Medulla oblongata (tissue), 1 donor: ENCODE measurements around the gene MT1F.

ENCODE experiments used
- DNase-seq: peaks from one replicate; pipeline ENCODE4 v3.0.0-alpha.2; 2015; ENCODE audit errors: extremely low spot score

The MT1F gene

GRCh38 chr16:56625943-56626654 is 31.7 kb upstream of the MT1F start:
- peak; percentile 42 for DNase-seq

- no peak for DNase-seq
Observed at GRCh38 chr16:56626685-56627084, 31.1 kb upstream of the MT1F start.

GRCh38 chr16:56628486-56629350 is 29.0 kb upstream of the MT1F start:
- no peak for DNase-seq

- DNase-seq = no peak
Observed at GRCh38 chr16:56629531-56629930, 28.2 kb upstream of the MT1F start.

- no peak for DNase-seq
Observed at GRCh38 chr16:56630134-56630533, 27.6 kb upstream of the MT1F start.

GRCh38 chr16:56631197-56631596 is 26.6 kb upstream of the MT1F start:
- DNase-seq = no peak

- no peak for DNase-seq
Observed at GRCh38 chr16:56631832-56632155, 26.0 kb upstream of the MT1F start.

GRCh38 chr16:56632156-56632847 is 25.5 kb upstream of the MT1F start, which contains the start of gene MT1M:
Gene MT1M (plus strand): TSS chr16:56632659. CDS start chr16:56632732, 73 bp downstream.
- peak; percentile 40 for DNase-seq

- no peak for DNase-seq
Observed at GRCh38 chr16:56632848-56633365, 24.9 kb upstream of the MT1F start.

- DNase-seq = no peak
Observed at GRCh38 chr16:56633535-56633934, 24.2 kb upstream of the MT1F start.

- DNase-seq = no peak
Observed at GRCh38 chr16:56634715-56635440, 22.9 kb upstream of the MT1F start.

- DNase-seq = no peak
Observed at GRCh38 chr16:56635441-56635967, 22.3 kb upstream of the MT1F start.

- DNase-seq = no peak
Observed at GRCh38 chr16:56636616-56637413, 20.9 kb upstream of the MT1F start.

- DNase-seq = peak; percentile 25
Observed at GRCh38 chr16:56637814-56638750, 19.7 kb upstream of the MT1F start, which contains the start of gene MT1A. Gene MT1A (plus strand): TSS chr16:56638666. CDS start chr16:56638739, 73 bp downstream.

GRCh38 chr16:56639045-56639444 is 18.7 kb upstream of the MT1F start:
- DNase-seq = no peak

GRCh38 chr16:56640076-56640475 is 17.7 kb upstream of the MT1F start:
- no peak for DNase-seq

- DNase-seq = no peak
Observed at GRCh38 chr16:56641166-56641565, 16.6 kb upstream of the MT1F start.

- no peak for DNase-seq
Observed at GRCh38 chr16:56643080-56643778, 14.5 kb upstream of the MT1F start.

- no peak for DNase-seq
Observed at GRCh38 chr16:56643833-56644232, 13.9 kb upstream of the MT1F start.
